Fibroblast of pulmonary artery (primary cell): ENCODE measurements around the gene TRIM17.

ENCODE experiments used
- DNase-seq: peaks from one replicate; pipeline ENCODE4 v3.0.0-alpha.2; 2010; ENCODE audit warnings: low read depth
- H3K4me3 ChIP-seq: replicated peaks from 2 replicates; pipeline ENCODE4 v1.5.1; 2011; ENCODE audit warnings: low read depth, mild to moderate bottlenecking, control low read depth, low read length, moderate library complexity
- CTCF ChIP-seq: IDR thresholded peaks from 2 replicates; pipeline ENCODE4 v1.5.1; 2011; ENCODE audit warnings: mild to moderate bottlenecking, control low read depth, low read length, inconsistent platforms; ENCODE audit errors: missing control alignments

TRIM17 gene

GRCh38 chr1:228401782-228402640 is 14.7 kb downstream of the TRIM17 start:
- TF ChIP-seq CTCF: no peak
- DNase-seq: no peak

GRCh38 chr1:228400692-228401454 is 15.8 kb downstream of the TRIM17 start:
- H3K4me3 ChIP-seq: no peak overlapping the region
- no peak for TF ChIP-seq CTCF

More at GRCh38 chr1:228401782-228402640, 14.7 kb downstream of the TRIM17 start:
- H3K4me3 ChIP-seq: no peak overlapping the region

GRCh38 chr1:228400237-228400651 is 16.4 kb downstream of the TRIM17 start:
- TF ChIP-seq CTCF: no peak
- no peak overlapping the region for H3K4me3 ChIP-seq
- DNase-seq: no peak

More at GRCh38 chr1:228400692-228401454, 15.8 kb downstream of the TRIM17 start:
- DNase-seq: no peak

GRCh38 chr1:228399531-228400236 is 17.0 kb downstream of the TRIM17 start:
- H3K4me3 ChIP-seq: no peak overlapping the region
- DNase-seq: no peak
- TF ChIP-seq CTCF: no peak

GRCh38 chr1:228398741-228399461 is 17.8 kb downstream of the TRIM17 start:
- no peak for TF ChIP-seq CTCF

GRCh38 chr1:228397966-228398365 is 18.7 kb downstream of the TRIM17 start:
- H3K4me3 ChIP-seq: no peak overlapping the region
- DNase-seq: no peak
- TF ChIP-seq CTCF: no peak

More at GRCh38 chr1:228398741-228399461, 17.8 kb downstream of the TRIM17 start:
- no peak for DNase-seq
- H3K4me3 ChIP-seq: no peak overlapping the region
